COLO829 (cell line): ENCODE data around the gene HPCAL1.

ENCODE experiments used
- DNase-seq: peaks from one replicate; pipeline ENCODE4 v3.0.0; 2012; ENCODE audit warnings: low spot score

The HPCAL1 gene

DNA sequence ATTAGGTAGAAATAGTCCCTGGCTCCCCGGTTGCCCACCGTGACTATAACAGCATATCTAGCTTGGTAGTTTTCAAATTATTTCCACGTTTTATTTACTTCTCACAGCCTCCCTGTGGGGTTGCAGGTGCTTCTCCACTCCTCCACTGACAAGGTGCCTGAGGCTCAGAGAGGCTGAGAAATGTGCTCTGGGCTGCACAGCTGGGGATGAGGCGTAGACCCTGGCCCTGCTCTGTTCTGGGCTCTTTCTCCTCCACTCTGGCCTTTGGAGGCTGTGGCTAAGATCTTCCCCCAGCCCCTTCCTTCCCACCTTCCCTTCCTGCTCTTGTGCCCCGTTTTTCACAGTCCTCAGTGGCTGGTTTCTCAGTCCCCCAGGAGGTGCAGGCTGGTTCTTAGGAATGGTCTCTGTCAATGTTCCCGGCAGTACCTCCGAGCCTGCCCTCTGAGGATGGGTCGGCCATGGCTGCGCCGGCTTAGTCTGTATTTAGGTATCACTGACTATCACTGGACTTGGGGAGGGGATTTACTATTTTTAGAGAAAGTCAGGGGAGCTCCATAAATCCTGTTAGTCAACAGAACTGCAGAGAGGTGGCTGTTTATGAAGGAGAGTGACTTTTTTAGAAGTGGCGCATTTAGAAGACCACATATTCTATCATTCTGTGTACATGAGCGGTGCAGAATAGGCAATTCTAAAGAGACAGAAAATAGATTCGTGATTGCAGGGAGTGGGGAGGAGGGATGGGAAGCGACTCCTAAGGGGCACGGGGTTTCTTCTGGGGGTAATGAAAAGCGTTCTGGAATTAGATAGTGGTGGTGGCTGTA, 35.0 kb downstream of the HPCAL1 start:
- no peak for DNase-seq

- DNase-seq, result no peak
Observed at GRCh38 chr2:10338270-10339188, 35.8 kb downstream of the HPCAL1 start.

GRCh38 chr2:10339647-10340592, 37.2 kb downstream of the HPCAL1 start:
- no peak for DNase-seq

GRCh38 chr2:10340593-10340975, 37.9 kb downstream of the HPCAL1 start:
- DNase-seq, result no peak

GRCh38 chr2:10341193-10341592, 38.5 kb downstream of the HPCAL1 start:
- DNase-seq, result no peak

DNA sequence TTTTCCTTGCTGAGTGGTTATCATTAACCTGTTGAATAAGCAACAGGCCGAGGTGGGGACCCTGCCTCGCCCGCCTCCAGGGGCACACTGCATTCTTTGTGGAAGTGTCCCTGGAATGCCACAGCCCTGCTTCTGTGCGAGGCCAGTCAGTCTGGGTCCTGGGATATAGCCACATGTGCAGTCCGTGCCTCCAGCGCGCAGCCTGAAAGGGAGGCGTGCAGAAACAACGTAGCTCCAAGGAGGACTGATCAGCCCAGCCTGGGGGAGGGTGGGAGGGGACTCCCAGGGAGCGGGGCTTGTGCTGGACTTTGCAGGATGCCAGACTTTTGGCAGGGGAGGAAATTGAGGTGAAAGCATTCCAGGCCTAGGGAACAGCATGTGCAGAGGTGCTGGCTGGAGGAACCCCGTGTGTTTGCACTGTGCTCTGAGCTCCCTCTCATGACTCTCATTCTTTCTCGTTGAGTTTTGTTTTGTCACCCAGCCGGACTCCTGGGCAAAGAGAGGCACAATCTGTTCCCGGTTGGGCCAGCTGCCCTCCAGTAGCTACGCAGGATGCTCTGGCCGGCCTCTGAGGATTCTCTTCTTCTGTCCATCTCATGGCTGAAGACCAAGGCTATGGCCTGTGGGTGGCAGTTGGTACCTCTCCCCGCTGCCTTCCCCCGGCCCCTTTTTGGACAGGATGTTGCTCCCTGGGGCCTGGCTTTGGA, 39.7 kb downstream of the HPCAL1 start:
- no peak for DNase-seq

GRCh38 chr2:10343191-10343590, 40.5 kb downstream of the HPCAL1 start:
- no peak for DNase-seq

- no peak for DNase-seq
Observed at GRCh38 chr2:10343658-10344057, 41.0 kb downstream of the HPCAL1 start.

DNA sequence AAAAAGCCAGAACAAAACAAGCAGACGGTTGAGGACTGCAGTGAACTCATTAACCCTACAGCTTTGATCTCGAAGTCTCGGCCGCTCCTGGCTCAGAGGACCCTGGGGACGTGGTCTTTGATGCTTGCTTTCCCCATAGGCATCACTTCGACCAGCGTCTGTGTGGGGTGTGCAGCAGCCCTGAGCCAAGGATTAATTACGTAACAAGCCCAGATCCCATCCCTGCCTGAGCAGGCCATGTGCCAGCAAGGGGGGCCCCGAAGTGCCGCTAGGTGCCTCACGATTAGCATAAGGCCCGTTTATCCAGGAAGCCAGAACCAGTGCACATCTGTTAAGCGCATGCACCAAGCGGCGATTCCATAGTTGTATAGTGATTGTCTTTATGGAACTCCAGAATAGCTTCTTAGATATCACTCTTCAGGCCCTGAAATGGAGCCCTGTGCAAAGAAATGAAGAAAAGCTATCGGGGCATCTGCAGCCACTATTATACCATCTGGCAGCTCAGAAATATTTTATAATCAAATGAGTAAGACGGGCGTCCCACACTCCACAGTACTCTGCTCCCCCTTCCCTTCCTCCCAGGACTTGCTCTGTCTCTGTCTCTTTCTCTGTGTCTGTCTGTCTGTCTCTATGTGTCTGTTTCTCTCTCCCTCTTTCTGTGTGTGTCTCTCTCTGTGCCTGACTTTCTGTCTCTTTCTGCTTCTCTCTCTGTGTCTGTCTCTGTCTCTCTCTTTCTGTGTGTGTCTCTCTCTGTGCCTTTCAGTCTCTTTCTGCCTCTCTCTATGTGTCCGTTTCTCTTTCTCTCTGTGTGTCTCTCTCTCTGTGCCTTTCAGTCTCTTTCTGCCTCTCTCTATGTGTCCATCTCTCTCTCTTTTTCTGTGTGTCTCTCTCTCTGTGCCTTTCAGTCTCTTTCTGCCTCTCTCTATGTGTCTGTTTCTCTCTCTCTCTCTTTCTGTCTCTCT, 41.7 kb downstream of the HPCAL1 start:
- no peak for DNase-seq

GRCh38 chr2:10345126-10345525, 42.4 kb downstream of the HPCAL1 start:
- DNase-seq, result no peak

DNA sequence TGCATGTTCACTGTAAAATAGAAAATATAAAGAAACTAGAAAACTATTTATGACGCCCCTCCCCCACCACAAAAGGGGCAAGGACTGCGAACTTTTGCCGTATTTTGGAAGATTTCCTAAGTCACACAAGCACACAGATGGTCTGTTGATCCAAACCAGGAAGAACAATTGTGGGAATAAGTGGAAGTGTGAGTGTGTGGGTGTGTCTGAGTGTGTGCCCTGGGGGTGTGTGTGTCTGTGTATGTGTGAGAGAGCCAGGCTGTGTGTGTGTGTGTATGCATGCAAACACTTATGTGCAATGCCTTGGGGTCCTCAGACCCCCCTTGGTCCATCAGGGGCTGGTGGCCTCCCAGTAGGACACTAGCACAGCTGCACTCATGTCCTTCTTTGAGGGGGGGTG, 43.1 kb downstream of the HPCAL1 start:
- no peak for DNase-seq

DNA sequence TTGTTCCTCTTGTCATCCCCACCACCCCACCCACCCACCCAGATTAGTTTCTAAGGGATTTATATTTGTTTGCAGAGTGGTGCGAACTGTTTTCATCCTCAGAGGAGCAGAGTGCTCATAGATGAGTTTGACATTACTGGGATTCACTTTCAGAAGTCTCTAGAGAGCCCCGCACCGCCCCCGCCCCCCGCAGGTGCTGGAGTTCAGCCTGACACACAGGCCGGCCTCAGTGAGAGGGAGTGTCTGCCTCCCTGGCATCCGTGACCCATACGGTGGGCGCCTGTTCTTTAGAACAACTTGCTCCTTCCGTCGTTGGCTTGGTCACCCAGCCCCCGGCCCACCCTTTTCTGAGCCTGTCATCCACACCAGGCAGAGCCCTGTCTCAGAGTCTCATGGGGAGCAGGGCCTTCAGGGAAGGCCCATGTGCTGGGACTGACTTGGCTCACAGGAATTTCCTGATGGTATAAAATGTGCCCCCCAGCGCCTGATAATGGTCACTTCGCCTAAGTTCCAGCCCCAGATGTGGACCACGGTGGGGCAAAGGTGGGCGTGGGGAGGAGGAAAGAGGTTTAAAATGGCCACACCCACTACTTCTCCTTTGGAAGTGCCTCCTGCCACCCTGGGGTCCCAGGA, 44.3 kb downstream of the HPCAL1 start:
- no peak for DNase-seq

- no peak for DNase-seq
Observed at GRCh38 chr2:10347562-10347948, 44.9 kb downstream of the HPCAL1 start.

GRCh38 chr2:10348891-10349290, 46.2 kb downstream of the HPCAL1 start:
- no peak for DNase-seq

GRCh38 chr2:10350761-10351160, 48.1 kb downstream of the HPCAL1 start:
- DNase-seq, result no peak

DNA sequence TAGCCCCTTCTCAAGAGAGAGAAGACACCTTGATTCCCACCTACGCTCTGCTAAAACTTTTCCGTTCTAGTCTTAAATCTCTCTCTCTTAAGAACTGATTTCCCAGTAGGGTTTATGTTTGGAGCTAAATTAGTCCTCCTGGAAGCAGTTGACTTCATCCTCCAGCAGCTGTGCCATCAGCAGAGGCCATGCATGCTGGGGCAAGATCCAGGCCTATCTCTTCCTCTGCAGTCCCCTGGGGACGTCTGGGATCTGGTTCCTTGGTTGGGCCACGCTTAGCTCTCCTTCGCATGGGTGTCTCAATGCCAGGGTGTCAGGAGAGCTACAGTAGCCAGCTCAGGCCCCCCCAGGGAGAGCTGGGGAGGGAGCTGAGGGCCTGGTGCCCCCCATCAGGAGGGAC, 49.7 kb downstream of the HPCAL1 start:
- DNase-seq, result no peak

GRCh38 chr2:10352972-10353371, 50.3 kb downstream of the HPCAL1 start:
- no peak for DNase-seq

GRCh38 chr2:10353931-10354330, 51.2 kb downstream of the HPCAL1 start:
- no peak for DNase-seq

DNA sequence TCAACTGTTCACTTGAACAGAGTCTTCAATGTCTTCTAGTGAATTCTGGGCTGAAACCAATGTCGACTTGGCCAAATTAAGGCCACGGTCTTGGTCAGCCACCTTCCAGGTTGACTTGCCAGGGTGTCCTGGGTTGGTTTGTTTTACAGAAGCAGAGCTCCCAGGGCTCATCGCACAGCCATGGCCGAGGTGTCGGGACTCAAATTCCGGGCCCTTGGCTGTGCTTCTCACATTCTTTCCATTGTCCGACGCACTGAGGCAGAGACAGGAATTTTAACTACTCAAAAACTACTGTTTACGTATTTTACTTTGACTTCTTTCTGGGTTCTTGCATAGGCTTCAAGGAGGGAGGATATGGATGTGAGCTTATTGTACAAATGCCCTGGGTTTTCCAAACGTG, 51.7 kb downstream of the HPCAL1 start:
- no peak for DNase-seq
